ENCODE data around the gene TRAP1.
"Not testable (repeated sequence)": the region's sequence is repeated elsewhere in the genome, so short reads cannot be mapped to it uniquely, and the experiment has no call there.

TRAP1 gene

DNA sequence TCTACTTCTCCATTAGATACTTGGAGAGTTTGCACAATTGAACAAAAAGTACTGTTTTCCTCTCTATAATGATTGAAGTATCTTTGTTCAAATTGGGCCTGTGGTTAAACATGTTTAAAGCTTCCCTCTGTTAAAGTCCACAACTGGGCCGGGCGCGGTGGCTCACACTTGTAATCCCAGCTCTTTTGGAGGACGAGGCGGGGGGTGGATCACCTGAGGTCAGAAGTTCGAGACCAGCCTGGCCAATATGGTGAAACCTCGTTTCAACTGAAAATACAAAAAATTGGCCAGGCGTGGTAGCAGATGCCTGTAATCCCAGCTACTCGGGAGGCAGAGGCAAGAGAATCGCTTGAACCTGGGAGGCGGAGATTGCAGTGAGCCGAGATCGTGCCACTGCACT, 108.3 kb downstream of the TRAP1 start:
- DNase-seq: not testable (repeated sequence)

DNA sequence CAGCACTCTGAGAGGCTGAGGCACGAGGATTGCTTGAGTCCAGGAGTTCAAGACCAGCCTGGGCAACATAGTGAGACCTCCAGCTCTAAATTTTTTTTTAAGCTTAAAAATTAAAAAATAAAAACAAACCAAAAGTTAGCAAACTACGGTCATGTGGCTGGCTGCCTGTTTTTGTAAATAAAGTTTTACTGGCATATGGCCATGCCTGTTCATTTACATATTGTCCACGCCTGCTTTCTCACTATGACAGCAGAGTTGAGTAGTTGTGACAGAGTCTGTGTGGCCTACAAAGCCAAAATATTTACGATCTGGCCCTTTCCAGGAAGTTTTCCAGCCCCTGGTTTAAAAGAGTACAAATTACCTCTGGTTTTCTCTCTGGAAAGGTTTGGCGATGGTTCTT, 109.3 kb downstream of the TRAP1 start:
- DNase-seq: no peak

Data from T-helper 2 cell (primary cell).